HCT116 (cell line): Measurements from ENCODE around the gene KCNIP3. TPM values are rescaled to one million over a fixed set of nuclear protein-coding genes. Genes with fewer than 3 reads are reported as not detected.

Experiments
- ATAC-seq: fragments of 200-7000 bp; cut with Tn5 transposase; 2 replicates; pipeline ENCODE4 v1.9.1; 2020; ENCODE audit warnings: mild to moderate bottlenecking, moderate library complexity
- BruUV-seq: library from RNA; stranded (reverse); fragments of 400-500 nt; replicated peaks from 2 replicates; lab custom pipeline; 2021; lab: Mats Ljungman, UMichigan
- CTCF ChIA-PET: fragments of 300-600 bp; sonication (Branson Sonifier 250); formaldehyde crosslinking; loops from one replicate; lab custom pipeline; 2021; ENCODE audit warnings: antibody characterized with exemption; lab: Charles Lee
- POLR2A ChIA-PET: fragments of 300-600, 350-600 bp; sonication (Branson Sonifier 250); formaldehyde crosslinking; loops from one replicate; lab custom pipeline; 2021; ENCODE audit warnings: antibody characterized with exemption; lab: Charles Lee
- RAD21 ChIA-PET, 2 experiments: fragments of 300-600 bp; sonication (Branson Sonifier 250); formaldehyde crosslinking; loops; one replicate each; lab custom pipeline; 2023; ENCODE audit warnings: low total read pairs in 2 of 2; ENCODE audit not compliant: uncharacterized antibody in 2 of 2, unreplicated experiment in 2 of 2, low non-redundant PET in 1 of 2; lab: Charles Lee
- DNase-seq: peaks from one replicate; pipeline ENCODE4 v3.0.0-alpha.2; 2010; ENCODE audit warnings: low read depth, low spot score
- H2AFZ ChIP-seq: fragments of 200-600 bp; shearing (Covaris generic), sonication (generic); 2 replicates; pipeline ENCODE4 v1.6.1; 2017; ENCODE audit warnings: low read depth, mixed run types, mixed read lengths, antibody characterized with exemption, low read length; ENCODE audit not compliant: poor library complexity, severe bottlenecking
- H3K27ac ChIP-seq: 2 replicates; pipeline ENCODE4 v1.5.1; 2012; ENCODE audit warnings: low read depth, low read length
- H3K27me3 ChIP-seq: fragments of 200-600 bp; sonication (generic); 2 replicates; pipeline ENCODE4 v1.6.1; 2016; ENCODE audit warnings: mixed run types, low read length, mixed read lengths; ENCODE audit not compliant: insufficient read depth
- H3K36me3 ChIP-seq, 2 experiments: fragments of 200-500 bp in 1 of 2; fragments of 200-600 bp in 1 of 2; sonication (Bioruptor generic) in 1 of 2; sonication (generic) in 1 of 2; 2 replicates each; pipeline versions ENCODE4 v1.5.1 to v1.6.1; 2014 to 2016; ENCODE audit warnings: low read length in 2 of 2, inconsistent platforms in 1 of 2, mixed read lengths in 1 of 2, mixed run types in 1 of 2; ENCODE audit not compliant: insufficient read depth in 2 of 2, control insufficient read depth in 1 of 2
- H3K4me1 ChIP-seq, 2 experiments: fragments of 200-600 bp in 1 of 2; sonication (generic) in 1 of 2; 2 replicates each; pipeline versions ENCODE4 v1.5.1 to v1.6.1; 2012 to 2017; ENCODE audit warnings: low read length in 2 of 2, inconsistent platforms in 1 of 2, mild to moderate bottlenecking in 1 of 2, mixed read lengths in 1 of 2, mixed run types in 1 of 2, moderate library complexity in 1 of 2; ENCODE audit not compliant: insufficient read depth in 2 of 2, control insufficient read depth in 1 of 2
- H3K4me2 ChIP-seq: fragments of 200-600 bp; sonication (generic); 2 replicates; pipeline ENCODE4 v1.6.1; 2017; ENCODE audit warnings: mixed run types, low read length, mixed read lengths
- H3K4me3 ChIP-seq, 2 experiments: fragments of 200-600 bp in 1 of 2; sonication (generic) in 1 of 2; replicated peaks in 1 of 2; 2 replicates each; pipeline ENCODE4 v1.5.1; 2011 to 2016; ENCODE audit warnings: low read length in 2 of 2, control low read depth in 1 of 2, low read depth in 1 of 2, mild to moderate bottlenecking in 1 of 2, mixed read lengths in 1 of 2, mixed run types in 1 of 2
- H3K79me2 ChIP-seq: fragments of 200-600 bp; sonication (generic); 2 replicates; pipeline ENCODE4 v1.6.1; 2017; ENCODE audit warnings: mild to moderate bottlenecking, mixed run types, low read length, moderate library complexity, mixed read lengths; ENCODE audit not compliant: insufficient read depth
- H3K9ac ChIP-seq: fragments of 200-600 bp; sonication (generic); 2 replicates; pipeline ENCODE4 v1.6.1; 2016; ENCODE audit warnings: low read length, mixed read lengths
- H3K9me2 ChIP-seq: fragments of 200-600 bp; sonication (generic), shearing (Covaris generic); 2 replicates; pipeline ENCODE4 v1.6.1; 2017; ENCODE audit warnings: mixed run types, mild to moderate bottlenecking, moderate library complexity; ENCODE audit not compliant: insufficient read depth
- H3K9me3 ChIP-seq, 2 experiments: fragments of 200-500 bp in 1 of 2; fragments of 200-600 bp in 1 of 2; sonication (Bioruptor generic) in 1 of 2; sonication (generic) in 1 of 2; 2 replicates each; pipeline ENCODE4 v1.6.1; 2014 to 2017; ENCODE audit warnings: low read length in 2 of 2, mixed read lengths in 2 of 2, inconsistent platforms in 1 of 2, low read depth in 1 of 2, mild to moderate bottlenecking in 1 of 2, mixed run types in 1 of 2, moderate library complexity in 1 of 2; ENCODE audit not compliant: control insufficient read depth in 1 of 2, insufficient read depth in 1 of 2
- H4K20me1 ChIP-seq: fragments of 200-600 bp; sonication (generic), shearing (Covaris generic); 2 replicates; pipeline ENCODE4 v1.6.1; 2017; ENCODE audit warnings: mixed run types, mild to moderate bottlenecking, moderate library complexity; ENCODE audit not compliant: insufficient read depth
- CBX3 ChIP-seq: IDR thresholded peaks from 2 replicates; pipeline ENCODE4 v1.6.1; 2012; ENCODE audit warnings: low read depth
- CEBPB ChIP-seq: IDR thresholded peaks from 2 replicates; pipeline ENCODE4 v1.6.1; 2012; ENCODE audit warnings: low read depth
- ELF1 ChIP-seq: IDR thresholded peaks from 2 replicates; pipeline ENCODE4 v1.6.1; 2012; ENCODE audit warnings: low read depth, borderline replicate concordance
- EZH2phosphoT487 ChIP-seq: fragments of 200-600 bp; IDR thresholded peaks from 2 replicates; pipeline ENCODE4 v1.6.1; 2018; ENCODE audit warnings: antibody characterized with exemption, borderline replicate concordance
- FOSL1 ChIP-seq: IDR thresholded peaks from 2 replicates; pipeline ENCODE4 v1.6.1; 2012; ENCODE audit warnings: low read depth
- JUND ChIP-seq: IDR thresholded peaks from 2 replicates; pipeline ENCODE4 v1.6.1; 2012
- POLR2A ChIP-seq: IDR thresholded peaks from 2 replicates; pipeline ENCODE4 v1.7.0; 2011; ENCODE audit warnings: borderline replicate concordance; ENCODE audit not compliant: insufficient read depth, insufficient read length; ENCODE audit errors: extremely low read depth
- POLR2AphosphoS5 ChIP-seq: IDR thresholded peaks from 2 replicates; pipeline ENCODE4 v1.6.1; 2011; ENCODE audit warnings: mild to moderate bottlenecking, low read depth, low read length, moderate library complexity
- RAD21 ChIP-seq: IDR thresholded peaks from 2 replicates; pipeline ENCODE4 v1.6.1; 2012; ENCODE audit warnings: low read depth, mild to moderate bottlenecking
- SIN3A ChIP-seq: IDR thresholded peaks from 2 replicates; pipeline ENCODE4 v1.6.1; 2012; ENCODE audit warnings: low read depth
- SP1 ChIP-seq: IDR thresholded peaks from 2 replicates; pipeline ENCODE4 v1.6.1; 2012; ENCODE audit warnings: low read depth
- SRF ChIP-seq: IDR thresholded peaks from 2 replicates; pipeline ENCODE4 v1.6.1; 2012; ENCODE audit warnings: low read depth
- TCF7L2 ChIP-seq: IDR thresholded peaks from 2 replicates; pipeline ENCODE4 v1.7.0; 2011; ENCODE audit warnings: borderline replicate concordance, inconsistent platforms; ENCODE audit not compliant: insufficient read depth, insufficient read length; ENCODE audit errors: extremely low read depth
- YY1 ChIP-seq: IDR thresholded peaks from 2 replicates; pipeline ENCODE4 v1.6.1; 2011; ENCODE audit warnings: low read length, low read depth, moderate library complexity, mild to moderate bottlenecking; ENCODE audit not compliant: insufficient replicate concordance; ENCODE audit errors: extremely low read depth
- ZFX ChIP-seq: fragments of 450-650 bp; IDR thresholded peaks from 2 replicates; pipeline ENCODE4 v1.6.1; 2017
- ZNF274 ChIP-seq: fragments of 200-500 bp; sonication (Bioruptor generic); IDR thresholded peaks from 2 replicates; pipeline ENCODE4 v1.6.1; 2014; ENCODE audit warnings: mild to moderate bottlenecking, low read depth, low read length, inconsistent platforms
- intact Hi-C: fragments of 100-400 bp; cut with micrococcal nuclease; formaldehyde crosslinking; loops from 2 replicates; pipeline ENCODE4 v1.10.0; 2022
- total RNA-seq: library from RNA; stranded (reverse); gene quantifications from one replicate; pipeline ENCODE4 v1.2.1, GENCODE V29; 2021; ENCODE audit not compliant: unreplicated experiment
- TF ChIP-seq, protein P1 (sequence below), 3 experiments: fragments of 200-600 bp in 1 of 3; sonication (generic) in 1 of 3; IDR thresholded peaks in 2 of 3; conservative IDR thresholded peaks in 1 of 3; 2 replicates each; pipeline ENCODE4 v1.5.1; 2012 to 2017; ENCODE audit warnings: low read depth in 2 of 3, low read length in 2 of 3, antibody characterized with exemption in 1 of 3, borderline replicate concordance in 1 of 3, control low read depth in 1 of 3, mild to moderate bottlenecking in 1 of 3, mixed read lengths in 1 of 3, mixed run types in 1 of 3, moderate library complexity in 1 of 3; ENCODE audit not compliant: insufficient read depth in 1 of 3
- TF ChIP-seq, protein P2 (sequence below): IDR thresholded peaks from 2 replicates; pipeline ENCODE4 v1.6.1; 2011; ENCODE audit warnings: mild to moderate bottlenecking, low read length, moderate library complexity; ENCODE audit not compliant: insufficient replicate concordance; ENCODE audit errors: extremely low read depth

KCNIP3 gene
- total RNA-seq, 1 experiment from 2014 or later: 3.1 TPM

- no peaks in the 10 kb centered on the region for H3K9me3 ChIP-seq
- no peak overlapping the region for H3K27ac ChIP-seq
- no peaks in the 10 kb centered on the region for H3K9me2 ChIP-seq
- no peaks in the 10 kb centered on the region for H3K79me2 ChIP-seq
- CTCF ChIA-PET: interaction anchor here (5.2 kb wide), 1 partner anchor 85 kb away, joined by 88 read pairs; no protein-coding TSS in a partner anchor
- DNase-seq: no peak
- no peak overlapping the region for H3K4me3 ChIP-seq
- no TSS peak for BruUV-seq
- TF ChIP-seq TCF7L2: no peak
- no peak for TF ChIP-seq JUND
- TF ChIP-seq, protein P1, sequence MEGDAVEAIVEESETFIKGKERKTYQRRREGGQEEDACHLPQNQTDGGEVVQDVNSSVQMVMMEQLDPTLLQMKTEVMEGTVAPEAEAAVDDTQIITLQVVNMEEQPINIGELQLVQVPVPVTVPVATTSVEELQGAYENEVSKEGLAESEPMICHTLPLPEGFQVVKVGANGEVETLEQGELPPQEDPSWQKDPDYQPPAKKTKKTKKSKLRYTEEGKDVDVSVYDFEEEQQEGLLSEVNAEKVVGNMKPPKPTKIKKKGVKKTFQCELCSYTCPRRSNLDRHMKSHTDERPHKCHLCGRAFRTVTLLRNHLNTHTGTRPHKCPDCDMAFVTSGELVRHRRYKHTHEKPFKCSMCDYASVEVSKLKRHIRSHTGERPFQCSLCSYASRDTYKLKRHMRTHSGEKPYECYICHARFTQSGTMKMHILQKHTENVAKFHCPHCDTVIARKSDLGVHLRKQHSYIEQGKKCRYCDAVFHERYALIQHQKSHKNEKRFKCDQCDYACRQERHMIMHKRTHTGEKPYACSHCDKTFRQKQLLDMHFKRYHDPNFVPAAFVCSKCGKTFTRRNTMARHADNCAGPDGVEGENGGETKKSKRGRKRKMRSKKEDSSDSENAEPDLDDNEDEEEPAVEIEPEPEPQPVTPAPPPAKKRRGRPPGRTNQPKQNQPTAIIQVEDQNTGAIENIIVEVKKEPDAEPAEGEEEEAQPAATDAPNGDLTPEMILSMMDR (IDR thresholded peaks at IDR 0.05 in 2 of 3, conservative IDR thresholded peaks at IDR 0.05 in 1 of 3; ENCODE audit: borderline replicate concordance in 1 of 3, insufficient read depth in 1 of 3, low read depth in 2 of 3, low read length in 2 of 3): no peak
- TF ChIP-seq ZNF274: no peak
- no peak for TF ChIP-seq SP1
- no peak for TF ChIP-seq SRF
- TF ChIP-seq EZH2phosphoT487: no peak
- no peak for TF ChIP-seq YY1
- no peak for TF ChIP-seq ZFX
- no peak for TF ChIP-seq CBX3
- TF ChIP-seq, protein P2, sequence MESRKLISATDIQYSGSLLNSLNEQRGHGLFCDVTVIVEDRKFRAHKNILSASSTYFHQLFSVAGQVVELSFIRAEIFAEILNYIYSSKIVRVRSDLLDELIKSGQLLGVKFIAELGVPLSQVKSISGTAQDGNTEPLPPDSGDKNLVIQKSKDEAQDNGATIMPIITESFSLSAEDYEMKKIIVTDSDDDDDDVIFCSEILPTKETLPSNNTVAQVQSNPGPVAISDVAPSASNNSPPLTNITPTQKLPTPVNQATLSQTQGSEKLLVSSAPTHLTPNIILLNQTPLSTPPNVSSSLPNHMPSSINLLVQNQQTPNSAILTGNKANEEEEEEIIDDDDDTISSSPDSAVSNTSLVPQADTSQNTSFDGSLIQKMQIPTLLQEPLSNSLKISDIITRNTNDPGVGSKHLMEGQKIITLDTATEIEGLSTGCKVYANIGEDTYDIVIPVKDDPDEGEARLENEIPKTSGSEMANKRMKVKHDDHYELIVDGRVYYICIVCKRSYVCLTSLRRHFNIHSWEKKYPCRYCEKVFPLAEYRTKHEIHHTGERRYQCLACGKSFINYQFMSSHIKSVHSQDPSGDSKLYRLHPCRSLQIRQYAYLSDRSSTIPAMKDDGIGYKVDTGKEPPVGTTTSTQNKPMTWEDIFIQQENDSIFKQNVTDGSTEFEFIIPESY: no peak
- no peak for TF ChIP-seq POLR2A
- no peak for TF ChIP-seq ELF1
- TF ChIP-seq FOSL1: no peak
- no peak for TF ChIP-seq CEBPB
- TF ChIP-seq RAD21: no peak
- no peak for TF ChIP-seq POLR2AphosphoS5
- TF ChIP-seq SIN3A: no peak
- TF ChIP-seq, all 23 proteins: peak for 0
- Histone ChIP-seq H3K4me1 (peaks cover 10 to 12% of the 10 kb centered on the region in 2 experiments; a peak in 2 of 4 replicates), H3K27me3 (no peaks in the 10 kb centered on the region), H2AFZ (no peak overlapping the region), H3K36me3 (no peaks in the 10 kb centered on the region), H3K4me2 (no peak overlapping the region), H3K9ac (no peak overlapping the region), H4K20me1 (no peaks in the 10 kb centered on the region)
- POLR2A ChIA-PET: no interaction called here
- intact Hi-C loops: no loop called here
- ATAC-seq: no peak
- RAD21 ChIA-PET: no interaction called here
Measured at GRCh38 chr2:95317123-95317500, 20.0 kb downstream of the KCNIP3 start.
